K562 (cell line): Measurements from ENCODE around the gene ZMIZ1. TPM values are rescaled to one million over a fixed set of nuclear protein-coding genes. Genes with fewer than 3 reads are reported as not detected.

Experiments used
- ATAC-seq: fragments of 200-7000 bp; cut with Tn5 transposase; 3 replicates; pipeline ENCODE4 v1.9.1; 2020; ENCODE audit warnings: moderate library complexity
- BruUV-seq: library from RNA; stranded (reverse); fragments of 400-500 nt; replicated peaks from 2 replicates; lab custom pipeline; 2021; lab: Mats Ljungman, UMichigan
- CTCF ChIA-PET: fragments of 300-600 bp; formaldehyde crosslinking; extraction: SDS; loops from one replicate; lab custom pipeline; 2021; ENCODE audit warnings: low intra/inter-chr PET ratio; lab: Yijun Ruan, JAX
- POLR2A ChIA-PET: fragments of 300-600, 350-650 bp; sonication (Branson Sonifier 250); formaldehyde crosslinking; extraction: SDS; loops from one replicate; lab custom pipeline; 2021; ENCODE audit warnings: antibody characterized with exemption, inconsistent platforms; lab: Yijun Ruan, JAX
- DNase-seq, 4 experiments: peaks; one replicate each; pipeline versions ENCODE4 v3.0.0 to v3.0.0-alpha.2; 2011 to 2018; ENCODE audit warnings: low spot score in 3 of 4, mixed read lengths in 3 of 4; ENCODE audit errors: extremely low read depth in 1 of 4
- FAIRE-seq: peaks from 2 replicates; lab custom pipeline; 2011; peaks lifted over from hg19 to GRCh38; lab: Jason Lieb, UNC
- H2AFZ ChIP-seq: 2 replicates; pipeline ENCODE4 v1.6.0; 2011; ENCODE audit warnings: low read depth, low read length, control low read depth, inconsistent platforms
- H3K27ac ChIP-seq: fragments of 200-600 bp; 3 replicates; pipeline ENCODE4 v1.8.0; 2011; ENCODE audit warnings: low read depth, mild to moderate bottlenecking, control low read depth, inconsistent platforms, low read length, moderate library complexity, mixed read lengths; ENCODE audit errors: extremely low read depth
- H3K27me3 ChIP-seq, 2 experiments: fragments of 300-600 bp in 1 of 2; 2 replicates in 1 of 2; 3 replicates in 1 of 2; pipeline versions ENCODE4 v1.6.0 to v1.8.0; 2011; ENCODE audit warnings: inconsistent platforms in 2 of 2, low read length in 2 of 2, mild to moderate bottlenecking in 1 of 2, mixed read lengths in 1 of 2, moderate library complexity in 1 of 2; ENCODE audit not compliant: control insufficient read depth in 2 of 2, insufficient read depth in 2 of 2
- H3K36me3 ChIP-seq: fragments of 300-600 bp; 3 replicates; pipeline ENCODE4 v1.8.0; 2011; ENCODE audit warnings: mild to moderate bottlenecking, low read length, inconsistent platforms; ENCODE audit not compliant: control insufficient read depth, insufficient read depth
- H3K4me1 ChIP-seq, 2 experiments: fragments of 200-600 bp in 1 of 2; replicated peaks in 1 of 2; 2 replicates in 1 of 2; 3 replicates in 1 of 2; pipeline versions ENCODE4 v1.5.1 to v1.8.0; 2011; ENCODE audit warnings: inconsistent platforms in 2 of 2, low read length in 2 of 2, mild to moderate bottlenecking in 1 of 2, mixed read lengths in 1 of 2, moderate library complexity in 1 of 2; ENCODE audit not compliant: control insufficient read depth in 2 of 2, insufficient read depth in 2 of 2
- H3K4me2 ChIP-seq: 2 replicates; pipeline ENCODE4 v1.6.1; 2011; ENCODE audit warnings: low read length, control low read depth, inconsistent platforms, mixed read lengths; ENCODE audit not compliant: insufficient read depth
- H3K4me3 ChIP-seq: fragments of 200-600 bp; sonication (generic), shearing (Covaris generic); 2 replicates; pipeline ENCODE4 v1.5.1; 2016; ENCODE audit warnings: control low read depth, inconsistent platforms
- H3K79me2 ChIP-seq: fragments of 200-600 bp; 3 replicates; pipeline ENCODE4 v1.8.0; 2011; ENCODE audit warnings: low read length, inconsistent platforms; ENCODE audit not compliant: control insufficient read depth, insufficient read depth
- H3K9ac ChIP-seq, 2 experiments: 2 replicates each; pipeline versions ENCODE4 v1.6.0 to v1.6.1; 2011; ENCODE audit warnings: low read depth in 2 of 2, low read length in 2 of 2, control low read depth in 1 of 2, inconsistent platforms in 1 of 2, mild to moderate bottlenecking in 1 of 2, mixed read lengths in 1 of 2; ENCODE audit not compliant: insufficient read depth in 1 of 2
- H3K9me1 ChIP-seq: one replicate; pipeline ENCODE4 v1.6.0; 2011; ENCODE audit warnings: inconsistent platforms, mild to moderate bottlenecking, low read length, moderate library complexity; ENCODE audit not compliant: control insufficient read depth, insufficient read depth
- H3K9me3 ChIP-seq: replicated peaks from 2 replicates; pipeline ENCODE4 v1.5.1; 2011; ENCODE audit warnings: low read depth, low read length, inconsistent platforms; ENCODE audit not compliant: control insufficient read depth, insufficient read depth
- H4K20me1 ChIP-seq: replicated peaks from 2 replicates; pipeline ENCODE4 v1.6.1; 2011; ENCODE audit warnings: low read length, inconsistent platforms, mixed read lengths; ENCODE audit not compliant: control insufficient read depth, insufficient read depth
- EP300 ChIP-seq: IDR thresholded peaks from 2 replicates; pipeline ENCODE4 v1.6.1; 2012; ENCODE audit warnings: low read length, improper control_type of control experiment
- ILK ChIP-seq: fragments of 450-650 bp; IDR thresholded peaks from 2 replicates; pipeline ENCODE4 v1.6.1; 2016; ENCODE audit warnings: missing genetic modification characterization, low read depth, mild to moderate bottlenecking, missing compliant biosample characterization, moderate library complexity, borderline replicate concordance
- PCBP2 ChIP-seq: fragments of 200-400 bp; formaldehyde crosslinking; IDR thresholded peaks from 2 replicates; pipeline ENCODE4 v1.6.1; 2018; ENCODE audit warnings: low read length, low read depth, mild to moderate bottlenecking, moderate library complexity; ENCODE audit not compliant: poor library complexity, severe bottlenecking
- POLR2G ChIP-seq: fragments of 200-400 bp; formaldehyde crosslinking; IDR thresholded peaks from 2 replicates; pipeline ENCODE4 v1.6.1; 2017; ENCODE audit warnings: low read depth, mild to moderate bottlenecking, antibody characterized with exemption, low read length, moderate library complexity
- RBM22 ChIP-seq: fragments of 200-400 bp; formaldehyde crosslinking; IDR thresholded peaks from 2 replicates; pipeline ENCODE4 v1.6.1; 2018; ENCODE audit warnings: low read length, low read depth; ENCODE audit not compliant: poor library complexity, severe bottlenecking
- RUNX1 ChIP-seq: sonication (generic); IDR thresholded peaks from 2 replicates; pipeline ENCODE4 v1.6.1; 2016; ENCODE audit warnings: antibody characterized with exemption, low read depth
- whole genome bisulfite sequencing: fragments of 100-300 bp; shearing (Covaris generic); methylation state at CpG from one replicate; pipeline ENCODE4 v1.1.6; 2016; ENCODE audit warnings: low coverage, mixed read lengths; ENCODE audit not compliant: insufficient coverage; ENCODE audit errors: missing lambda C conversion rate; 5-methylcytosine and 5-hydroxymethylcytosine counted together
- in situ Hi-C: fragments of 300-500 bp; cut with MboI; formaldehyde crosslinking; loops from 4 replicates; pipeline ENCODE4 v1.15.0; 2018; ENCODE audit warnings: inconsistent platforms, mixed read lengths
- intact Hi-C: fragments of 100-400 bp; cut with micrococcal nuclease; formaldehyde crosslinking; loops from 2 replicates; pipeline ENCODE4 v1.14.2; 2022
- polyA plus RNA-seq, 8 experiments: library from polyadenylated mRNA; depleted of rRNA in 4 of 8; stranded (reverse) in 5 of 8; unstranded in 3 of 8; fragments of >200 nt; fragmentation: Nextera tagmentation in 2 of 8; fragmentation: Illumina TruSeq in 1 of 8; extraction: Ambion mirVana in 2 of 8; extraction: Trizol in 1 of 8; gene quantifications; 2 replicates each; pipeline versions ENCODE4 v1.2.1 to v1.2.3, GENCODE V29; 2011 to 2014; ENCODE audit warnings: inconsistent platforms in 1 of 8, missing spikeins in 1 of 8
- total RNA-seq, 7 experiments: library from RNA; depleted of rRNA in 6 of 7; stranded (reverse); fragments of >200 nt in 6 of 7; fragmentation: Illumina TruSeq in 2 of 7; extraction: Trizol in 2 of 7; gene quantifications; 2 replicates each; pipeline versions ENCODE4 v1.2.1 to v1.2.3, GENCODE V29; 2011 to 2021; ENCODE audit warnings: low replicate concordance in 1 of 7

ZMIZ1 gene
- total and polyA plus RNA-seq, 9 of the 15 experiments (the other 6 are each of a cell fraction or from before 2014, with no cell fraction given): 1.0 to 37.3 (median 4.3) TPM

GRCh38 chr10:79255007-79255507, 186.3 kb downstream of the ZMIZ1 start:
- Histone ChIP-seq H3K27me3 (no peaks in the 10 kb centered on the region), H3K36me3 (no peaks in the 10 kb centered on the region), H3K9me1 (no peaks in the 10 kb centered on the region), H3K27ac (no peak overlapping the region), H3K4me3 (no peak overlapping the region), H3K4me2 (no peak overlapping the region), H4K20me1 (peaks cover 16% of the 10 kb centered on the region; the same call in 1 of the 2 replicates), H3K9ac (no peak overlapping the region), H2AFZ (no peak overlapping the region)
- in situ Hi-C loops: no loop called here
- CTCF ChIA-PET: no interaction called here
- no peak for DNase-seq
- FAIRE-seq: no peak
- 59% methylated on average over 9 of the region's 10 CpGs for WGBS
- POLR2A ChIA-PET: interaction anchor here (0.5 kb wide), 1 partner anchor 78 kb away, joined by 3 read pairs; no protein-coding TSS in a partner anchor
- TF ChIP-seq PCBP2 (no peak), ILK (tag) (no peak), RUNX1 (no peak), EP300 (no peak), POLR2G (0 out of 2 replicates have a peak, but pooled peaks have one; percentile 26), RBM22 (peak; percentile 36)
- TF ChIP-seq, all 486 proteins: peak for 2
- no peaks in the 10 kb centered on the region for H3K79me2 ChIP-seq
- intact Hi-C loops: no loop called here
- no TSS peak for BruUV-seq
- H3K9me3 ChIP-seq: no peaks in the 10 kb centered on the region
- H3K4me1 ChIP-seq: peaks cover 0 to 5% of the 10 kb centered on the region in 2 experiments; a peak in 1 of 5 replicates
- ATAC-seq: no peak
